Peyer's patch (tissue), 4 donors: ENCODE data around the gene PLCB2.

Experiments used
- POLR2A ChIP-seq, 2 donors: fragments of 450-650 bp; IDR thresholded peaks; one replicate each; pipeline ENCODE4 v1.5.1; 2017; ENCODE audit warnings: antibody characterized with exemption in 2 of 2, mild to moderate bottlenecking in 2 of 2, moderate library complexity in 2 of 2
- TF ChIP-seq, protein P1 (sequence below), 6 experiments: fragments of 450-650 bp in 4 of 6; fragments of 200-600 bp in 2 of 6; sonication (generic) in 1 of 6; IDR thresholded peaks; one replicate each; pipeline ENCODE4 v1.5.1; 2017 to 2019; ENCODE audit warnings: antibody characterized with exemption in 6 of 6, mild to moderate bottlenecking in 3 of 6, moderate library complexity in 1 of 6

DNA sequence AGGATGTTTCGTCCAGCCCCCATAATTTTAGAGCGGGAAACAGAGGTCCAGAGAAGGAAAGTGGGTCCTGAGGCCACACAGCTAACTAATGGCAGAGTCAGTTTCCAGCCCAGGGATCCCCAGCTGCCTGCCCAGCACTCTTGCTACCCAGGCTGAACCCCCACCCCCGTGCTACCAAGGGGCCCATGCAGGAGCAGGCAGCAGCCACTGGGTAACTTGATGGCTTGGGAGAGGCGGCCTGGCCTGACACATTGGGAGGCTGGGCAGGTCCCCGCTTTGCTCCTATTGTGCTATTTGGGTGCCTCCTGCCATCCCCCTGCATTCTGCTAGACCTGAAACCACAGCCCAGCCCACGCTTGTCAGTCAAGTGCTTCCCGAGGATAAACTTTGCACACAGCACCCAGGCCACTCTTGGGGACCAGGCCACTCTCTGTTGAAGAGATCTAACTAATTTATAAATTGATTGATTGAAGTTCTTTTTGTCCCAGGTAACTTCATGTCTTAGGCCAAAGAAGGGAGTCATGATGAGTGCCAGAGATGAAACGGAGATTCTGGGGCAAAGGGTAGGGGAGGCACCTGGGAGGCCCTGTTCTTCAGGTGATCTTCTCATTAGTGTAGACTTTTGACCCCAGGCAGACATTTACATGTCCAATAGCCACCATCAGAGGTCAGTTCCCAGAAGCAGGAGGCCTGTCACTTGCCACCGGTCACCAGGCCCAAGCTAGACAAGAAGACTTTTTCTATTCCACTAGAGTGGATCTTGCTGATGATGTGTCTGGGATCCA, 61.9 kb downstream of the PLCB2 start:
- TF ChIP-seq, protein P1, sequence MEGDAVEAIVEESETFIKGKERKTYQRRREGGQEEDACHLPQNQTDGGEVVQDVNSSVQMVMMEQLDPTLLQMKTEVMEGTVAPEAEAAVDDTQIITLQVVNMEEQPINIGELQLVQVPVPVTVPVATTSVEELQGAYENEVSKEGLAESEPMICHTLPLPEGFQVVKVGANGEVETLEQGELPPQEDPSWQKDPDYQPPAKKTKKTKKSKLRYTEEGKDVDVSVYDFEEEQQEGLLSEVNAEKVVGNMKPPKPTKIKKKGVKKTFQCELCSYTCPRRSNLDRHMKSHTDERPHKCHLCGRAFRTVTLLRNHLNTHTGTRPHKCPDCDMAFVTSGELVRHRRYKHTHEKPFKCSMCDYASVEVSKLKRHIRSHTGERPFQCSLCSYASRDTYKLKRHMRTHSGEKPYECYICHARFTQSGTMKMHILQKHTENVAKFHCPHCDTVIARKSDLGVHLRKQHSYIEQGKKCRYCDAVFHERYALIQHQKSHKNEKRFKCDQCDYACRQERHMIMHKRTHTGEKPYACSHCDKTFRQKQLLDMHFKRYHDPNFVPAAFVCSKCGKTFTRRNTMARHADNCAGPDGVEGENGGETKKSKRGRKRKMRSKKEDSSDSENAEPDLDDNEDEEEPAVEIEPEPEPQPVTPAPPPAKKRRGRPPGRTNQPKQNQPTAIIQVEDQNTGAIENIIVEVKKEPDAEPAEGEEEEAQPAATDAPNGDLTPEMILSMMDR (IDR thresholded peaks at IDR 0.05): no peak
- TF ChIP-seq POLR2A (IDR thresholded peaks at IDR 0.05): no peak
